RWPE2 (cell line): ENCODE data around the gene IL22RA1.

ENCODE experiments used
- ATAC-seq: fragments of 200-7000 bp; cut with Tn5 transposase; 3 replicates; pipeline ENCODE4 v1.9.1; 2021; ENCODE audit warnings: low read depth
- DNase-seq: peaks from one replicate; pipeline ENCODE4 v3.0.0-alpha.2; 2020; ENCODE audit warnings: low spot score
- H3K27ac ChIP-seq: fragments of 450-650 bp; 2 replicates; pipeline ENCODE4 v1.5.1; 2017; ENCODE audit warnings: mild to moderate bottlenecking; ENCODE audit not compliant: poor library complexity, severe bottlenecking
- H3K27me3 ChIP-seq: fragments of 250-450 bp; sonication (Bioruptor Pico); 2 replicates; pipeline ENCODE4 v1.5.1; 2021; ENCODE audit warnings: mild to moderate bottlenecking, moderate library complexity; ENCODE audit not compliant: insufficient read depth, poor library complexity, severe bottlenecking
- H3K36me3 ChIP-seq: fragments of 250-450 bp; sonication (Bioruptor Pico); 2 replicates; pipeline ENCODE4 v1.5.1; 2020; ENCODE audit warnings: low read depth, mild to moderate bottlenecking, moderate library complexity
- H3K4me1 ChIP-seq: fragments of 250-450 bp; sonication (Bioruptor Pico); 2 replicates; pipeline ENCODE4 v1.5.1; 2021; ENCODE audit warnings: mild to moderate bottlenecking, moderate library complexity; ENCODE audit not compliant: insufficient read depth, poor library complexity, severe bottlenecking
- H3K4me3 ChIP-seq: fragments of 250-450 bp; sonication (Bioruptor Pico); 2 replicates; pipeline ENCODE4 v1.5.1; 2021; ENCODE audit warnings: mild to moderate bottlenecking, moderate library complexity; ENCODE audit not compliant: severe bottlenecking
- H3K9me3 ChIP-seq: fragments of 250-450 bp; sonication (Bioruptor Pico); 2 replicates; pipeline ENCODE4 v1.5.1; 2021; ENCODE audit warnings: mild to moderate bottlenecking, moderate library complexity; ENCODE audit not compliant: severe bottlenecking
- TF ChIP-seq, protein P1 (sequence below): fragments of 450-650 bp; IDR thresholded peaks from one replicate; pipeline ENCODE4 v1.5.1; 2017; ENCODE audit warnings: mild to moderate bottlenecking, moderate library complexity; ENCODE audit not compliant: poor library complexity, severe bottlenecking

Gene IL22RA1

DNA sequence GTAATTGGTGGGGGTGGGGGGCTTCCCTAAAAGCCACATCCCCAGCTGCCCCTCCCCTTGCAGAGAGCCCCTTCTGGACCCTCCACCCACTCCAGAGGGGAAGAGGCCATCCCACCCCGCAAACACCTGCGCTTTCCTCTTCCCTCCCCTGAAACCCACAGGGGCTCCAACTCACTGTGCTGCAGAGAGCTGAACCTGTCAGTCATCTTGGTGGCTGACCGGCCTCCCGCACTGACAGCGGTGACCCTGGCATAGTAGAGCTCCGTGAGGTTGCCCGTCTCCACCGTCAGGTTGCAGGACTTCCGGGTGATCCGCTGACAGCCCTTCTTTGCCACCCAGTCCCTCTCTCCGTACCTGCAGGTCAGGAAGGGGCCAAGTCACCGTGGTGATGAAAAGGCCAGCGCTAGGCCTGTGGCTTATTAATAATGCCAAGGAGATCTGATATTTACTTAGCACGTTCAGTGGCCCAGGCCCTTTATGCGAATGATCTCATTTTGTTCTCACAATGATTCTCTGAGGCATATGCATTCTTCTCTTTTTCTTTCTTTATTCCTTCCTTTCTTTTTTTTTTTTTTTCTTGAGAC lies 5.9 kb downstream of the IL22RA1 start:
- no peaks in the 10 kb centered on the region for H3K9me3 ChIP-seq
- no peak overlapping the region for H3K4me3 ChIP-seq
- H3K36me3 ChIP-seq: peaks cover 17% of the 10 kb centered on the region
- TF ChIP-seq, protein P1, sequence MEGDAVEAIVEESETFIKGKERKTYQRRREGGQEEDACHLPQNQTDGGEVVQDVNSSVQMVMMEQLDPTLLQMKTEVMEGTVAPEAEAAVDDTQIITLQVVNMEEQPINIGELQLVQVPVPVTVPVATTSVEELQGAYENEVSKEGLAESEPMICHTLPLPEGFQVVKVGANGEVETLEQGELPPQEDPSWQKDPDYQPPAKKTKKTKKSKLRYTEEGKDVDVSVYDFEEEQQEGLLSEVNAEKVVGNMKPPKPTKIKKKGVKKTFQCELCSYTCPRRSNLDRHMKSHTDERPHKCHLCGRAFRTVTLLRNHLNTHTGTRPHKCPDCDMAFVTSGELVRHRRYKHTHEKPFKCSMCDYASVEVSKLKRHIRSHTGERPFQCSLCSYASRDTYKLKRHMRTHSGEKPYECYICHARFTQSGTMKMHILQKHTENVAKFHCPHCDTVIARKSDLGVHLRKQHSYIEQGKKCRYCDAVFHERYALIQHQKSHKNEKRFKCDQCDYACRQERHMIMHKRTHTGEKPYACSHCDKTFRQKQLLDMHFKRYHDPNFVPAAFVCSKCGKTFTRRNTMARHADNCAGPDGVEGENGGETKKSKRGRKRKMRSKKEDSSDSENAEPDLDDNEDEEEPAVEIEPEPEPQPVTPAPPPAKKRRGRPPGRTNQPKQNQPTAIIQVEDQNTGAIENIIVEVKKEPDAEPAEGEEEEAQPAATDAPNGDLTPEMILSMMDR: no peak
- no peaks in the 10 kb centered on the region for H3K4me1 ChIP-seq
- no peaks in the 10 kb centered on the region for H3K27me3 ChIP-seq
- no peak for DNase-seq
- no peak for ATAC-seq
- H3K27ac ChIP-seq: no peak overlapping the region

DNA sequence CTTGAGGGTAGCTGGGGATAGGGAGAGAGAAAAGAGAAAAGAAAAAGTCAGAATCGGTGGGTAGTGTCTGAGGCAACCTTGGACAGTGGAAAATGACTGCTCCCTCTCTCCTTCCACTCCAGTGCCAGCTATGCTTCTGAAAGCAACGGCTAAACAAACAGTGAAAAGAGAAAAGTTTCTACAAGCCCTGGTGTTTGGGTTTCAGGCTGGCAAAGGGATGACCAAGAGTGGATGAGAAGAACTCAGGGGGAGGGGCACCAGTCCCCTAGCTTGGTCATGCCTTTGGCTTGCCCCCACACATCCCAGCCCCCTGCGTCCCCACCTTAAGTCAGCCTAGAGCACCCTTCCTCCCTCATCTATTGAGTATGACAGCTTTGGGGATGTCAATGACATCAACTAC lies 8.6 kb downstream of the IL22RA1 start:
- no peak for ATAC-seq
- Histone ChIP-seq H3K27me3 (no peaks in the 10 kb centered on the region), H3K4me1 (no peaks in the 10 kb centered on the region), H3K27ac (no peak overlapping the region), H3K4me3 (no peak overlapping the region), H3K36me3 (peaks cover 35% of the 10 kb centered on the region), H3K9me3 (no peaks in the 10 kb centered on the region)
- DNase-seq: peak; percentile 12
- TF ChIP-seq, protein P1: no peak

DNA sequence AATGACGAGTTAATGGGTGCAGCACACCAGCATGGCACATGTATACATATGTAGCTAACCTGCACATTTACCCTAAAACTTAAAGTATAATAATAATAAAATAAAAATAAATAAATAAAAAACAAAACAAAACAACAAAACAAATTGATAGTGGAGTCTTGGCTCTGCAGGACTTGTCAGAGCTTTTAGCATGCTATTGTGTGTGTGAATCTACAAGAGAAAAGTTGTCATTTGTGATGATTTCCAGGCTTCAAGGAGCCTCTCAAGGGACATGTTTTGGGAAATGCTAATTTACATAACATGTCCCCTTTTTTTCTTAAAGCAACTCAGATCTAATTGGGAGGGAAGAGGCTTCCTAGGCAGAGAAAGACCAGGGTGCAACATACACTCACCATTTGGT lies 9.1 kb downstream of the IL22RA1 start:
- Histone ChIP-seq H3K27ac (no peak overlapping the region), H3K4me1 (no peaks in the 10 kb centered on the region), H3K36me3 (peaks cover 35% of the 10 kb centered on the region), H3K4me3 (no peak overlapping the region), H3K9me3 (no peaks in the 10 kb centered on the region), H3K27me3 (no peaks in the 10 kb centered on the region)
- ATAC-seq: no peak
- DNase-seq: no peak
- TF ChIP-seq, protein P1: no peak

DNA sequence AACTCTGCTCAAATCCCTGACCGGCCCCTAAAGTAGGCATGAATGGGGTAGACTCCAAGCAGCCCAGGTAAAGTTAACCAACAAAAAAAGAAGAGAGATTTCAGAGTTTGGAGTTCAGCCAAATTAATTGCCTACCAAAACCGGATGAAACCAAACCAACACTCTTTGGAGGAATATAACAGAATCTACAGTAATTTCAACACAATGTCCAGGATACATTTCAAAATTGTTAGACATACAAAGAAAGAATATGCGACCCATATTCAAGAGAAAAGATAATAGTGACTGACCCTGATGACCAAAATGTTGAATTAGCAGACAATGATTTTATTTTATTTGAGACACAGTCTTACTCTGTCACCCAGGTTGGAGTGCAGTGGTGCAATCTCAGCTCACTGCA lies 12.6 kb downstream of the IL22RA1 start:
- Histone ChIP-seq H3K27me3 (no peaks in the 10 kb centered on the region), H3K9me3 (no peaks in the 10 kb centered on the region), H3K4me3 (no peak overlapping the region), H3K36me3 (peaks cover 32% of the 10 kb centered on the region), H3K4me1 (no peaks in the 10 kb centered on the region), H3K27ac (no peak overlapping the region)
- ATAC-seq (no peak), DNase-seq (no peak)
- TF ChIP-seq, protein P1: no peak

DNA sequence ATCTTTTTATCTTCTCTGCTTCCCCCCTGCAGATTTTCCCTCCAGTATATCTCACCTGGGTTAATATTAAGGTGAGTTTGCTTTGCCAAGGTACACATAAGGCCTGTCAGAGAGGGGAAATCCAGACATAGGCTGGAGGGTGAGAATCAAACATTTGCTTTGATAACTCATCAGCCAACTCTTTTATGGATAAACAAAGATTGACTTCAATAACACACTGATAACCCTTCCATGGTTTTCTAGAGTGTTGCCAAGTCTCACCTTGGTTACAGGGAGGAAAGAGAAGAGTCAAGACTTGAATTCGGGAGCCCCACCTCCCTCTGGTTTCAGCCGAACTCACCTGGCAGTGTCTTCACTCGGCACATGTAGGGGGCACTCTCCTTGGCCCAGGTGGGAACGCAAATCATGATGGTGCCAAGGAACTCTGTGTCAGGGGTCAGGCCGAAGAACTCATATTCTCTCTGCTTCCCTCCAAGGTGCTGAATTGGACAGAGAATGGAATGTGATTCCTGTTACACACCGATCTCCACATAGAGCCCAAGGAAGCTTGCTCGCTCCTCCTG lies 15.1 kb downstream of the IL22RA1 start:
- Histone ChIP-seq H3K27me3 (no peaks in the 10 kb centered on the region), H3K4me3 (no peak overlapping the region), H3K27ac (no peak overlapping the region), H3K4me1 (no peaks in the 10 kb centered on the region), H3K9me3 (no peaks in the 10 kb centered on the region), H3K36me3 (peaks cover 21% of the 10 kb centered on the region)
- ATAC-seq: no peak
- peak; percentile 14 for DNase-seq
- TF ChIP-seq, protein P1: no peak
